Muscle layer of colon (tissue), 2 donors: Measurements from ENCODE around the gene ELL.
"Not testable (repeated sequence)": the region's sequence is repeated elsewhere in the genome, so short reads cannot be mapped to it uniquely, and the experiment has no call there.

Experiments used
- H3K27ac ChIP-seq: one replicate; pipeline ENCODE4 v1.7.0; 2013; ENCODE audit warnings: low read depth, mild to moderate bottlenecking, low read length, moderate library complexity
- H3K27me3 ChIP-seq, 2 donors: one replicate each; pipeline ENCODE4 v1.7.0; 2013; ENCODE audit warnings: low read length in 2 of 2, mild to moderate bottlenecking in 2 of 2; ENCODE audit not compliant: insufficient read depth in 2 of 2, control insufficient read depth in 1 of 2
- H3K36me3 ChIP-seq: one replicate; pipeline ENCODE4 v1.7.0; 2013; ENCODE audit warnings: mild to moderate bottlenecking, low read length; ENCODE audit not compliant: insufficient read depth
- H3K4me1 ChIP-seq: one replicate; pipeline ENCODE4 v1.7.0; 2013; ENCODE audit warnings: mild to moderate bottlenecking, low read length; ENCODE audit not compliant: insufficient read depth
- H3K4me3 ChIP-seq, 2 donors: one replicate each; pipeline ENCODE4 v1.7.0; 2013; ENCODE audit warnings: low read length in 2 of 2, low read depth in 1 of 2, mild to moderate bottlenecking in 1 of 2, moderate library complexity in 1 of 2
- H3K9ac ChIP-seq: one replicate; pipeline ENCODE4 v1.7.0; 2013; ENCODE audit warnings: low read length
- H3K9me3 ChIP-seq: one replicate; pipeline ENCODE4 v1.7.0; 2013; ENCODE audit warnings: mild to moderate bottlenecking, low read length
- donor health status: abdominal sarcoma.
- donor health status: Adenocarcinoma of cecum.

ELL gene

DNA sequence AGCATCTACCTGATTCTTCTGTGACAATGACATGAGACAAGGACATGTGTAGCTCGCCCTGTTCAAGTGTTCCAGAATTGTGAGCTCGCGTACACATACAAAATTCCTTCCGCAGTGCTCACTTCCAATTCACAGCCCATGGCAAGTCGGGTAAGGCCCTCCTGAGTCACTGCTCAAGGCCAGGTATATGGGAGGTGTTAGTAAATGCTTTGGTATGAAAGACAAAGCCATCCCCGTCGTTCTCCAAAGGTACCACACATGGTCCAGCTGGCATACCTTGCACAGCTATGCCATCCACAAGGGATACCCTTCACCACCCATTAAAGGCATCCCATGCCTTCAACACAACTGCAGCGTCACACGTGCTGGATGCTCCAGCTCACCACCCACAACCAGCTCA is 4.4 kb upstream of the ELL start:
- Histone ChIP-seq H3K27me3 (no peaks in the 10 kb centered on the region), H3K36me3 (peaks cover 2% of the 10 kb centered on the region), H3K4me3 (no peak overlapping the region), H3K4me1 (no peaks in the 10 kb centered on the region), H3K9ac (no peak overlapping the region), H3K27ac (no peak overlapping the region), H3K9me3 (no peaks in the 10 kb centered on the region)

GRCh38 chr19:18523841-18524240 is 2.0 kb upstream of the ELL start:
- Histone ChIP-seq H3K36me3 (no peaks in the 10 kb centered on the region), H3K27ac (no peak overlapping the region), H3K4me1 (peaks cover 13% of the 10 kb centered on the region), H3K4me3 (no peak overlapping the region), H3K27me3 (no peaks in the 10 kb centered on the region), H3K9me3 (no peaks in the 10 kb centered on the region), H3K9ac (no peak overlapping the region)

DNA sequence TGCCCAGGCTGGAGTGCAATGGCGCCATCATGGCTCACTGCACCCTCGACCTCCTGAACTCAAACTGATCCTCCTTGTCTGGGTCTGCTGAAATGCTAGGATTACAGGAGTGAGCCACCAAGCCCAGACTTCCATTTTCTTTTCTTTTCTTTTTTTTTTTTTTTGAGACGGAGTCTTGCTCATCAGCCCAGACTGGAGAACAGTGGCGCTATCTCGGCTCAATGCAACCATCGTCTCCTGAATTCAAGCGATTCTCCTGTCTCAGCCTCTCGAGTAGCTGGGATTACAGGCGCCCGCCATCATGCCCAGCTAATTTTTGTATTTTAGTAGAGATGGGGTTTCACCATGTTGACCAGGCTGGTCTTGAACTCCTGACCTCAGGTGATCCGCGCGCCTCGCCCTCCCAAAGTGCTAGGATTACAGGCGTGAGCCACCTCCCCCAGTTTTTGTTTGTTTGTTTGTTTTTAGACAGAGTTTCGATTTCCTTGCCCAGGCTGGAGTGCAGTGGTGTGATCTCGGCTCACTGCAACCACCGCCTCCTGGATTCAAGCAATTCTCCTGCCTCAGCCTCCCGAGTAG is 1.1 kb upstream of the ELL start:
- not testable (repeated sequence) for H3K4me3 ChIP-seq, H3K27me3 ChIP-seq, H3K27ac ChIP-seq, H3K9ac ChIP-seq, H3K36me3 ChIP-seq, H3K9me3 ChIP-seq
- H3K4me1 ChIP-seq: peaks cover 13% of the 10 kb centered on the region

- Histone ChIP-seq H3K9me3 (no peaks in the 10 kb centered on the region), H3K4me3 (peak overlapping the region; percentile 94 to 99), H3K4me1 (peaks cover 13% of the 10 kb centered on the region), H3K36me3 (no peaks in the 10 kb centered on the region), H3K27ac (peak overlapping the region; percentile 94), H3K9ac (no peak overlapping the region), H3K27me3 (no peaks in the 10 kb centered on the region)
Measured at GRCh38 chr19:18522124-18522861, 423 bp upstream of the ELL start.

DNA sequence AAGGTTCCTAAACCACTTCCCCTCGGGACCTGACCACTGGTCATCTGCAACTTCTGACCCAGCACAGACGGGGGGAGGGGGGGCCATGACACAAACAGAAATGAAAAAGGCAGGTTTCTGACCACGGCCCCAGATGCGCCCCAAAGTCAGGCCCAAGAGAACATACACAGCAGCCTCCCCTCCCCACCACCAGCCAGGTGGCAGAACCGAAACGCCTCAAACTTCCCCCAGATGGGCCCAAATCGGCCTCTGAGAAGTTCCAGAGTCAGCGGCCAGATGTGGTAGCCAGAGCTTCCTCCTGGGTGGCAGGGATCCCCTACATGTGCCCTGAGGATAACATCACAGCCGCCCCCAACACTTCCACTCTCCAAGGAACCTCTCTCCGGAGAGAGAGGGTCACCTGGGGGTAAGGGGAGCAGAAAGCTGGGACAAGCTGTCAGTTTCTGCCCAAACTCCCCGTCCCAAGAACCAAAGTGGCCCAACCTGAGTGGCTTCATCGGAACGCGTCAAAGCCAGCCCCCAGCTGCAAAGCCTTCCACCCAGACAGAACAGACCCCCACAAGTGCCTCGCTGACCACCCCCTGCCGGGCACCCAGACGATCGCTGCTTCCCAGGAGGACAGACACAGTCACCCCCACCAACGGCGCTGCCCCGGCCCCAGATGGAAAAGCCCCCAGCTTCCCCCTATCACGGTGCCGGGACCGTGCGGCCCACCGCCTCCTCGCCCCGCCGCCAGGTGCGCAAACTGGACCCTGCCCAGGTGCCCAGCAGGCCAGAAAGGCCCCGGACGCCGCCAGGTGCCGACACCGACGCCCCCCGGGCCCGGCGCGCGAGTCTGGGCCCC is 800 bp downstream of the ELL start:
- H3K27ac ChIP-seq: peak overlapping the region; percentile 94
- peak overlapping the region; percentile 94 to 99 for H3K4me3 ChIP-seq
- peak overlapping the region; percentile 95 for H3K9ac ChIP-seq
- H3K27me3 ChIP-seq: no peaks in the 10 kb centered on the region
- no peaks in the 10 kb centered on the region for H3K9me3 ChIP-seq
- H3K4me1 ChIP-seq: peaks cover 14% of the 10 kb centered on the region
- H3K36me3 ChIP-seq: no peaks in the 10 kb centered on the region

DNA sequence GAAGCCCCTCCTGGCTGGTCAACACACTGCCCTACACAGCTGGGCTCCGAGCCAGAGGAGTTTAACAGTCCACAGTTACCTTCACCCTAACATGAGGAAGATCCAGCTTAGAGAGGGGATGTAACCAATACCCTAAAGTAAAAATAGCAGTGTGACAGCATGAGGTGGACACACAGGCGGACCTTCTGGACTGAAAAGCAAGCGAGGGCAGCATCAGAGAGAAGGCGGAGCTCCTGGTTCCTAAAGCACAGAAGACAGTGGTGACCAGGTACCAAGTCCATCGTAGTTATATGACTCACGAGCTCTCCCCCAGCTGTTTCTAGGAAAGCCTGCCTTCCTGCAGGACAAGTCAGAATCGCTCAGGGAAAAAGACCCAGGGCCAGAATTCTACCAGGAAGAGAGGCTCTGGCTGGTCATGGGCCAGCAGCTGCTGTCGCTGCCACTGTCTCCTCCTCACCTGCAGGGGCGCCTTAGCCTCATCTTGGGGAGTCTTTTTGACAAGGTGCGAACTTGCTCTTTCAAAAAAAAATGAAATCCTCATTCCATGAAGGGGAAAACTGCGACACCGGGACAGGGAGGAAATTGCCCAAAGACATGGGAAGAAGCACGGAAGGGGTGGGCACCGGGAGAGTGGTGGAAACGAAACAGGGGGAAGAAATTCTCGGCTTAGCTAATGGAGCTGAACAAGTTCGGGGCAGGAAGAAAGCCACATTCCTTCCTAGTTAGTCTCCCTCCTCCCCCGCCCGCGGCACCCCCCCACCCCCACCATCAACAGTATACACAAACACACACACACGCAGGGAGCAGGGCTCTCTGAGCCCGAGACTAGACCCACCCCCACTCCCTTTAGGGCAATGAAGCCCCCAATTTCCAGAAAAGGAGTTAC is 1.7 kb downstream of the ELL start:
- peak overlapping the region; percentile 94 for H3K27ac ChIP-seq
- H3K36me3 ChIP-seq: no peaks in the 10 kb centered on the region
- peak overlapping the region; percentile 95 for H3K9ac ChIP-seq
- H3K4me1 ChIP-seq: peaks cover 23% of the 10 kb centered on the region
- no peaks in the 10 kb centered on the region for H3K9me3 ChIP-seq
- peak overlapping the region; percentile 94 to 99 for H3K4me3 ChIP-seq
- no peaks in the 10 kb centered on the region for H3K27me3 ChIP-seq

GRCh38 chr19:18518639-18519038 is 3.2 kb downstream of the ELL start:
- no peak overlapping the region for H3K27ac ChIP-seq
- no peak overlapping the region for H3K4me3 ChIP-seq
- no peaks in the 10 kb centered on the region for H3K27me3 ChIP-seq
- H3K9me3 ChIP-seq: no peaks in the 10 kb centered on the region
- peaks cover 24% of the 10 kb centered on the region for H3K4me1 ChIP-seq
- H3K9ac ChIP-seq: no peak overlapping the region
- H3K36me3 ChIP-seq: no peaks in the 10 kb centered on the region

DNA sequence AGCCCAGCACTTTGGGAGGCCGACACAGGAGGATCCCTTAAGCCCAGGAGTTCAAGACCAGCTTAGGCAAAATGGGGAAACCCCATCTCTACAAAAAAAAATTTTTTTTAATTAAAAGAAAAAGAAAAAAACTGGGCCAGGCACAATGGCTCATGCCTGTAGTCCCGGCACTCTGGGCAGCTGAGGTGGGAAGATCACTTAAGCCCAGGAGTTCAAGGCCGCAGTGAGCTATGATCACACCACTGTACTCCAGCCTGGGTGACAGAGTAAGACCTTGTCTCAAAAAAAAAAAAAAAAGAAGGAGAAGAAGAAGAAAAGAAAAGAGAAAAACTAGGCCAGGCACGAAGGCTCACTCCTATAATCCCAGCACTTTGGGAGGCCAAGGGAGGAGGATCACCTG is 4.3 kb downstream of the ELL start:
- H3K9me3 ChIP-seq: no peaks in the 10 kb centered on the region
- no peak overlapping the region for H3K27ac ChIP-seq
- H3K4me1 ChIP-seq: peaks cover 24% of the 10 kb centered on the region

DNA sequence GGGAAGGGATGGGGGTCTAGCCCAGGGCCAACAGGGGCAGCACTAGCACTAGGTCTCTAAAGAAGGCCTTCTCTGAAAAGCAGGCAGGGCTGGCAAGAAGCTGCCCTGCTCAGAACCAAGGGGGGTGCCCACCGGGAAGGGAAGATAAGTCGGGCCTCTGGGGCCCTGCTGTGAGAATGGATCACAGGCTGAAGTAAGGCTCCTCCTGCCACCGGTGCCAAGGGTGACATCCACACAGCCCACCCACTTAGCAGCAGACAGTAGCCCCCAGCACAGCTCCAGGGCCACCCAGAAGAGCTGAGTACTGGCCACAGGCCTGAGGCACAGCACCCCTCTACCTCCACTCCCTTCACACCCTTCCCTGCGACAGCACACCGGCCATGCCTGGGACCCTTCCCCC is 5.9 kb downstream of the ELL start:
- H3K36me3 ChIP-seq: no peaks in the 10 kb centered on the region
- H3K9ac ChIP-seq: no peak overlapping the region
- no peaks in the 10 kb centered on the region for H3K27me3 ChIP-seq
- no peak overlapping the region for H3K4me3 ChIP-seq
- peaks cover 24% of the 10 kb centered on the region for H3K4me1 ChIP-seq
- no peaks in the 10 kb centered on the region for H3K9me3 ChIP-seq
- H3K27ac ChIP-seq: no peak overlapping the region

More for the DNA sequence above, 4.3 kb downstream of the ELL start:
- Histone ChIP-seq H3K9ac (no peak overlapping the region), H3K27me3 (no peaks in the 10 kb centered on the region), H3K36me3 (no peaks in the 10 kb centered on the region), H3K4me3 (no peak overlapping the region)

DNA sequence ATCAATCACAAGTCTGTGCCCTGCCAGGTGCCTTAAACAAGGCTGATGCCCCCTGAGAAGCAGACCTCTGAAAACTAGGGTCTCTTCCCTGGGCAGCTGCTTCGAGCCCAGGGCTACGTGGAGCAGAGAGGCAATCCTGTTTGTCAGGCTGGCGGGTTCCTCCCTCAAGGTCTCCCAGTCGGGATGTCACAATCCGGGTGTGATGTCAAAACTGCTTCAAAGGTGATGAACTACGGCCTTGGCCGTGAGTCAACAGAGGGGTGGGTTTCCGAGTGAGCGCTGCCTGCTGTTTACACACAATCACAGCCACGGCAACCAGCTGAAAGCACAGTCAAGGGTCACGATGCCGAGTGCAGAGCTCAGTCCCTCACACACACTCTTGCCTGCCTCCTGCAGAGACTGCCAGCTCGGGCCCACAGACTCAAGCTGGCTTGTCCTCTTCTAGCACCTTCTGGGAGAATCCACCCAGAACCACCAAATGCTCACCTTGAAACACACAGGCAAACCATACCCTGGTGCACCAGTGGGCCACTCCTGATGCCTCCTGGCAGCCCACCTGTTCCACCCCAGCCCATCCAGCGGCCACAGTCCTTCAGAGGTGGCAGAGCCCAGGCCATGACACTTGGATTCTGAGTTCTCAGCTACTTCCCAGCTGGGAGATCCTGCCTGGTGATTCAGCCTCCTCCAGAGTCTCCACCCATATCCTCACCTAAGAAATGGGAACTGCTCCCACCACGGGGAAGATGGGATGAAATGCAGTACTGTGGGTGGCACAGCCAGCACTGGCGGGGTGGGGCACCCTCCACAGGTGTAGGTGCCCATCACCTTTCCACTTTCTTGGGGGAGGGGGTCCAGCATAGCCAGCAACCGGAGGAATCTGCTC is 6.8 kb downstream of the ELL start:
- no peak overlapping the region for H3K9ac ChIP-seq
- peaks cover 21% of the 10 kb centered on the region for H3K4me1 ChIP-seq
- no peak overlapping the region for H3K4me3 ChIP-seq
- H3K27ac ChIP-seq: no peak overlapping the region
- H3K27me3 ChIP-seq: no peaks in the 10 kb centered on the region
- no peaks in the 10 kb centered on the region for H3K36me3 ChIP-seq
- no peaks in the 10 kb centered on the region for H3K9me3 ChIP-seq
